ENCODE data around the gene ATP8B1.

DNA sequence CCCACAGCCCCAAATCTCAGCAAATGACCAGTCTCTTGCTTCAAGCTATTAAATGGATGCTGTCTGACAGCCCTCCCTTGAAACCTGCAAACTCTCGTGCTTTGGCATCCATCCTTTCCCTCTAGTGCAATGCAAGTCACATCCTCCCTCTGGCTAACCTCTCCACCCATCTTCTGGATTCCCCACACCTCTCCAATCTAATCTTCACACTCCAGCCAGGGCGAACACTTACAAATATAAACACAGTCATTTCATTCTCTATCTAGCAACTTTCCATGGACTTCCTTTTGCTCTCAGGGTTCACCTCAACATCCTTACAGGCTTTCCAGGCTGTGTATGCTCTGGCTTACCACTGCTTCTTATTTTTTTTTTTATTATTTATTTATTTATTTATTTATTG, 171.4 kb downstream of the ATP8B1 start:
- TF ChIP-seq, protein P1, sequence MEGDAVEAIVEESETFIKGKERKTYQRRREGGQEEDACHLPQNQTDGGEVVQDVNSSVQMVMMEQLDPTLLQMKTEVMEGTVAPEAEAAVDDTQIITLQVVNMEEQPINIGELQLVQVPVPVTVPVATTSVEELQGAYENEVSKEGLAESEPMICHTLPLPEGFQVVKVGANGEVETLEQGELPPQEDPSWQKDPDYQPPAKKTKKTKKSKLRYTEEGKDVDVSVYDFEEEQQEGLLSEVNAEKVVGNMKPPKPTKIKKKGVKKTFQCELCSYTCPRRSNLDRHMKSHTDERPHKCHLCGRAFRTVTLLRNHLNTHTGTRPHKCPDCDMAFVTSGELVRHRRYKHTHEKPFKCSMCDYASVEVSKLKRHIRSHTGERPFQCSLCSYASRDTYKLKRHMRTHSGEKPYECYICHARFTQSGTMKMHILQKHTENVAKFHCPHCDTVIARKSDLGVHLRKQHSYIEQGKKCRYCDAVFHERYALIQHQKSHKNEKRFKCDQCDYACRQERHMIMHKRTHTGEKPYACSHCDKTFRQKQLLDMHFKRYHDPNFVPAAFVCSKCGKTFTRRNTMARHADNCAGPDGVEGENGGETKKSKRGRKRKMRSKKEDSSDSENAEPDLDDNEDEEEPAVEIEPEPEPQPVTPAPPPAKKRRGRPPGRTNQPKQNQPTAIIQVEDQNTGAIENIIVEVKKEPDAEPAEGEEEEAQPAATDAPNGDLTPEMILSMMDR (IDR thresholded peaks at IDR 0.05), result no peak
- no peak for TF ChIP-seq POLR2A (IDR thresholded peaks at IDR 0.05)

Data from testis (tissue), 2 donors.